ENCODE data around the gene TEX52. TPM values are rescaled to one million over a fixed set of nuclear protein-coding genes. Genes with fewer than 3 reads are reported as not detected.
"Not testable (repeated sequence)": the region's sequence is repeated elsewhere in the genome, so short reads cannot be mapped to it uniquely, and the experiment has no call there.

TEX52 gene
- total and polyA plus RNA-seq, 2 experiments from 2014 or later: not detected

- H3K4me3 ChIP-seq: peak within 1 kb of the TSS; percentile 100
- no peaks in the 10 kb centered on the region for H3K9me2 ChIP-seq (ENCODE audit: insufficient read depth)
- H3K27ac Mint-ChIP-seq: peak within 1 kb of the TSS; percentile 78
- H3K27me3 ChIP-seq (ENCODE audit: insufficient read depth): no peaks in the 10 kb centered on the region
- H3K36me3 ChIP-seq (ENCODE audit: insufficient read depth): peaks cover 25% of the 10 kb centered on the region
- peak within 1 kb of the TSS; percentile 97 for H3K4me2 ChIP-seq
- H3K27ac ChIP-seq (ENCODE audit: low read depth): peak within 1 kb of the TSS; percentile 92
- TF ChIP-seq ZNF114 (CRISPR knock-in tag; IDR thresholded peaks at IDR 0.05) (no peak), ETS1 (IDR thresholded peaks at IDR 0.05) (0 out of 2 replicates have a peak, but pooled peaks have one; percentile 14), CREB1 (CRISPR knock-in tag; IDR thresholded peaks at IDR 0.05; ENCODE audit: low read depth) (no peak), POLR2AphosphoS5 (IDR thresholded peaks at IDR 0.05; ENCODE audit: low read depth) (peak; percentile 92)
- H3K4me1 ChIP-seq (ENCODE audit: insufficient read depth): peaks cover 25% of the 10 kb centered on the region
- no peaks in the 10 kb centered on the region for H3K9me3 Mint-ChIP-seq
- peak within 1 kb of the TSS; percentile 93 for H3K4me3 Mint-ChIP-seq
- peaks cover 25% of the 10 kb centered on the region for H4K20me1 ChIP-seq (replicated peaks; ENCODE audit: insufficient read depth)
- H3K27me3 Mint-ChIP-seq (ENCODE audit: insufficient read depth, low read depth, poor library complexity): peaks cover 8% of the 10 kb centered on the region
- H3K4me1 Mint-ChIP-seq: peaks cover 25% of the 10 kb centered on the region
- peaks cover 95% of the 10 kb centered on the region for H3K79me2 ChIP-seq (replicated peaks; ENCODE audit: insufficient read depth)
- peaks cover 42% of the 10 kb centered on the region for H3F3A ChIP-seq (replicated peaks; ENCODE audit: low read depth)
- H2AFZ ChIP-seq: peak within 1 kb of the TSS; percentile 96
- DNase-seq (ENCODE audit: low spot score) (peak; percentile 96), ATAC-seq (peak; percentile 87)
- peaks cover 46% of the 10 kb centered on the region for H3K36me3 Mint-ChIP-seq (ENCODE audit: low read depth)
Measured at GRCh38 chr12:2877047-2877952, 20.5 kb upstream of the TEX52 start, which contains the start of the genes FOXM1 and RHNO1. FOXM1 (minus strand) TSS chr12:2877174; CDS start chr12:2874478, 2,696 bp downstream. RHNO1 (plus strand) TSS chr12:2877223; CDS start chr12:2885367, 8,144 bp downstream.

GRCh38 chr12:2876431-2877046, 19.7 kb upstream of the TEX52 start:
- Mint-ChIP-seq H3K4me1 (peaks cover 25% of the 10 kb centered on the region), H3K36me3 (ENCODE audit: low read depth) (peaks cover 50% of the 10 kb centered on the region), H3K4me3 (peak overlapping the region; percentile 81), H3K9me3 (no peaks in the 10 kb centered on the region), H3K27me3 (ENCODE audit: insufficient read depth, low read depth, poor library complexity) (peaks cover 8% of the 10 kb centered on the region), H3K27ac (peak overlapping the region; percentile 51)
- H2AFZ ChIP-seq: peak overlapping the region; percentile 88; the same call in 1 of the 2 replicates
- H3K27me3 ChIP-seq (ENCODE audit: insufficient read depth): no peaks in the 10 kb centered on the region
- H4K20me1 ChIP-seq (replicated peaks; ENCODE audit: insufficient read depth): peaks cover 29% of the 10 kb centered on the region
- TF ChIP-seq, protein P1, sequence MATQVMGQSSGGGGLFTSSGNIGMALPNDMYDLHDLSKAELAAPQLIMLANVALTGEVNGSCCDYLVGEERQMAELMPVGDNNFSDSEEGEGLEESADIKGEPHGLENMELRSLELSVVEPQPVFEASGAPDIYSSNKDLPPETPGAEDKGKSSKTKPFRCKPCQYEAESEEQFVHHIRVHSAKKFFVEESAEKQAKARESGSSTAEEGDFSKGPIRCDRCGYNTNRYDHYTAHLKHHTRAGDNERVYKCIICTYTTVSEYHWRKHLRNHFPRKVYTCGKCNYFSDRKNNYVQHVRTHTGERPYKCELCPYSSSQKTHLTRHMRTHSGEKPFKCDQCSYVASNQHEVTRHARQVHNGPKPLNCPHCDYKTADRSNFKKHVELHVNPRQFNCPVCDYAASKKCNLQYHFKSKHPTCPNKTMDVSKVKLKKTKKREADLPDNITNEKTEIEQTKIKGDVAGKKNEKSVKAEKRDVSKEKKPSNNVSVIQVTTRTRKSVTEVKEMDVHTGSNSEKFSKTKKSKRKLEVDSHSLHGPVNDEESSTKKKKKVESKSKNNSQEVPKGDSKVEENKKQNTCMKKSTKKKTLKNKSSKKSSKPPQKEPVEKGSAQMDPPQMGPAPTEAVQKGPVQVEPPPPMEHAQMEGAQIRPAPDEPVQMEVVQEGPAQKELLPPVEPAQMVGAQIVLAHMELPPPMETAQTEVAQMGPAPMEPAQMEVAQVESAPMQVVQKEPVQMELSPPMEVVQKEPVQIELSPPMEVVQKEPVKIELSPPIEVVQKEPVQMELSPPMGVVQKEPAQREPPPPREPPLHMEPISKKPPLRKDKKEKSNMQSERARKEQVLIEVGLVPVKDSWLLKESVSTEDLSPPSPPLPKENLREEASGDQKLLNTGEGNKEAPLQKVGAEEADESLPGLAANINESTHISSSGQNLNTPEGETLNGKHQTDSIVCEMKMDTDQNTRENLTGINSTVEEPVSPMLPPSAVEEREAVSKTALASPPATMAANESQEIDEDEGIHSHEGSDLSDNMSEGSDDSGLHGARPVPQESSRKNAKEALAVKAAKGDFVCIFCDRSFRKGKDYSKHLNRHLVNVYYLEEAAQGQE (IDR thresholded peaks at IDR 0.05; ENCODE audit: unreplicated experiment): no peak
- TF ChIP-seq POLR2AphosphoS5 (IDR thresholded peaks at IDR 0.05; ENCODE audit: low read depth) (0 out of 2 replicates have a peak, but pooled peaks have one; percentile 2), ZNF331 (CRISPR knock-in tag; IDR thresholded peaks at IDR 0.05; ENCODE audit: low read depth) (no peak)
- peak overlapping the region; percentile 97 for H3K4me2 ChIP-seq
- peaks cover 87% of the 10 kb centered on the region for H3K79me2 ChIP-seq (replicated peaks; ENCODE audit: insufficient read depth)
- DNase-seq (ENCODE audit: low spot score) (peak; percentile 52), ATAC-seq (peak; percentile 79)
- no peaks in the 10 kb centered on the region for H3K9me2 ChIP-seq (ENCODE audit: insufficient read depth)
- peaks cover 42% of the 10 kb centered on the region for H3F3A ChIP-seq (replicated peaks; ENCODE audit: low read depth)
- H3K4me3 ChIP-seq: peak overlapping the region; percentile 100
- peak overlapping the region; percentile 87 for H3K27ac ChIP-seq (ENCODE audit: low read depth)
- H3K36me3 ChIP-seq (ENCODE audit: insufficient read depth): peaks cover 27% of the 10 kb centered on the region
- peaks cover 25% of the 10 kb centered on the region for H3K4me1 ChIP-seq (ENCODE audit: insufficient read depth)

GRCh38 chr12:2868986-2869632, 12.3 kb upstream of the TEX52 start:
- not testable (repeated sequence) for H3K4me3 Mint-ChIP-seq; H3K4me1 Mint-ChIP-seq; H2AFZ ChIP-seq; H3K9me2 ChIP-seq (ENCODE audit: insufficient read depth); DNase-seq (ENCODE audit: low spot score); H3F3A ChIP-seq (replicated peaks; ENCODE audit: low read depth); H3K27me3 Mint-ChIP-seq (ENCODE audit: insufficient read depth, low read depth, poor library complexity); H3K4me3 ChIP-seq; H3K27ac Mint-ChIP-seq; ATAC-seq; H3K9me3 Mint-ChIP-seq; H3K4me2 ChIP-seq; H3K27me3 ChIP-seq (ENCODE audit: insufficient read depth); H3K4me1 ChIP-seq (ENCODE audit: insufficient read depth); H3K27ac ChIP-seq (ENCODE audit: low read depth)
- peaks cover 83% of the 10 kb centered on the region for H3K36me3 Mint-ChIP-seq (ENCODE audit: low read depth)
- H3K36me3 ChIP-seq (ENCODE audit: insufficient read depth): peaks cover 43% of the 10 kb centered on the region
- H3K79me2 ChIP-seq (replicated peaks; ENCODE audit: insufficient read depth): peaks cover 17% of the 10 kb centered on the region
- peaks cover 17% of the 10 kb centered on the region for H4K20me1 ChIP-seq (replicated peaks; ENCODE audit: insufficient read depth)

Data from GM23338 (cell line).